ENCODE measurements around the gene CCS. TPM values are rescaled to one million over a fixed set of nuclear protein-coding genes. Genes with fewer than 3 reads are reported as not detected.
A peak's percentile ranks its signal among the peaks of the same experiment; 100 is the strongest.
"Not testable (repeated sequence)": the region's sequence is repeated elsewhere in the genome, so short reads cannot be mapped to it uniquely, and the experiment has no call there.

CCS gene
- total RNA-seq, 1 donor: 28.3 TPM

DNA sequence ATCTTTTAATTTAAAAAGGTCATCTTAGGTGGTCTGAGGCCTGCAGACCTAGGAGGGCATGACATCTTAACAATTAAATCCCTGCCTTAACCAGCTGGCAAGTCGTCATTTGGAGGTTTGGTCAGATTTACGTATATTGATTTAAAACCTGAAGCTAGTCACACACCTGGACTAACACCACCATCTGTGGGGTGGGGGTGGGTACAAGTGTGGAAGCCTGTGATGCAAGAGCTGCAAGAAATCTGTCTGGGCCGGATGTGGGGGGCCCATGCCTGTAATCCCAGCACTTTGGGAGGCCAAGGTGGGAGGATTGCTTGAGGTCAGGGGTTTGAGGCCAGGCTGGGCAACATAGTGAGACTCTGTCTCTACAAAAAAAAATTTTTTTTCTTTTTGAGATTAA is 11.7 kb upstream of the CCS start:
- no peak for DNase-seq (ENCODE audit: low read depth)
- H3K4me3 ChIP-seq (ENCODE audit: low read depth, low read length): no peak overlapping the region
- TF ChIP-seq, protein P1, sequence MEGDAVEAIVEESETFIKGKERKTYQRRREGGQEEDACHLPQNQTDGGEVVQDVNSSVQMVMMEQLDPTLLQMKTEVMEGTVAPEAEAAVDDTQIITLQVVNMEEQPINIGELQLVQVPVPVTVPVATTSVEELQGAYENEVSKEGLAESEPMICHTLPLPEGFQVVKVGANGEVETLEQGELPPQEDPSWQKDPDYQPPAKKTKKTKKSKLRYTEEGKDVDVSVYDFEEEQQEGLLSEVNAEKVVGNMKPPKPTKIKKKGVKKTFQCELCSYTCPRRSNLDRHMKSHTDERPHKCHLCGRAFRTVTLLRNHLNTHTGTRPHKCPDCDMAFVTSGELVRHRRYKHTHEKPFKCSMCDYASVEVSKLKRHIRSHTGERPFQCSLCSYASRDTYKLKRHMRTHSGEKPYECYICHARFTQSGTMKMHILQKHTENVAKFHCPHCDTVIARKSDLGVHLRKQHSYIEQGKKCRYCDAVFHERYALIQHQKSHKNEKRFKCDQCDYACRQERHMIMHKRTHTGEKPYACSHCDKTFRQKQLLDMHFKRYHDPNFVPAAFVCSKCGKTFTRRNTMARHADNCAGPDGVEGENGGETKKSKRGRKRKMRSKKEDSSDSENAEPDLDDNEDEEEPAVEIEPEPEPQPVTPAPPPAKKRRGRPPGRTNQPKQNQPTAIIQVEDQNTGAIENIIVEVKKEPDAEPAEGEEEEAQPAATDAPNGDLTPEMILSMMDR (IDR thresholded peaks at IDR 0.05; ENCODE audit: insufficient read depth, low read length): no peak

DNA sequence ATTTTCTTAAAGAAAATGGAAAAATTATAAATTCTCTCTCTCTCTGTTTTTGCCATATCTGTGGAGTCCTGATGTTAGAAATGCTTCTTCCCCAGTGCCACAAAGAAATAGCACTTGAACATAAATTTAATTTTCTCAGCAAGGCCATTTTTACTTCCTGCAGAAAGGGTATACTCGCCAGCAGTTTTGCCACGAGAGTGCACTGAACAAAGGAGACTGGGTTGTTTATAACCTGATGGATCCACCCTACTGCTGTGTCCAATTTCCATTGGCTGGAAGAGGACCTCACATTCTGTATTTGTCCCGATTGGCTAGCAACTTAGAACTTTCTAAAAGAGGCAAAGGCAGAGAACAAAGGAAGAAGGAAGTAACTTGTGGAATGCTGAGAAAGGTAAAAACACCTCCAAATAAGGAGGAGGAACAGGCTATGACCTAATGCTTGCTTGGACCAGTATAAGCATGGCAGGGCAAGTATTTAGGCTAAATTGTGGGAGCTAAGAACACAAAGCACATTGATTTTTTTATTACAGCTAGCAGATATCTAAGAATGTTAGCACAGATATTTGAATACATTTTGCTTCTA is 10.3 kb upstream of the CCS start:
- not testable (repeated sequence) for H3K4me3 ChIP-seq (ENCODE audit: low read depth, low read length); DNase-seq (ENCODE audit: low read depth)

DNA sequence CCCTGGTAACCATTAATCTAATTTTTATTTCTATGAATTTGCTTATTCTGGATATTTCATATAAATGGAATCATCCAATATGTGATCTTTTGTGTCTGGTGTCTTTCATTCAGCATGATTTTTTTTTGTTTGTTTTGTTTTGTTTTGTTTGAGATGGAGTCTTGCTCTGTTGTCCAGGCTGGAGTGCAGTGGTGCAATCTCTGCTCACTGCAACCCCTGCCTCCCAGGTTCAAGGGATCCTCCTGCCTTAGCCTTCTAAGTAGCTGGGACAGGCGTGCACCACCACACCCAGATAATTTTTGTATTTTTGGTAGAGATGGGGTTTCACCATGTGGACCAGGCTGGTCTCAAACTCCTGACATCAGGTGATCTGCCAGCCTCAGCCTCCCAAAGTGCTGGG is 7.5 kb upstream of the CCS start:
- H3K4me3 ChIP-seq (ENCODE audit: low read depth, low read length); DNase-seq (ENCODE audit: low read depth): not testable (repeated sequence)

DNA sequence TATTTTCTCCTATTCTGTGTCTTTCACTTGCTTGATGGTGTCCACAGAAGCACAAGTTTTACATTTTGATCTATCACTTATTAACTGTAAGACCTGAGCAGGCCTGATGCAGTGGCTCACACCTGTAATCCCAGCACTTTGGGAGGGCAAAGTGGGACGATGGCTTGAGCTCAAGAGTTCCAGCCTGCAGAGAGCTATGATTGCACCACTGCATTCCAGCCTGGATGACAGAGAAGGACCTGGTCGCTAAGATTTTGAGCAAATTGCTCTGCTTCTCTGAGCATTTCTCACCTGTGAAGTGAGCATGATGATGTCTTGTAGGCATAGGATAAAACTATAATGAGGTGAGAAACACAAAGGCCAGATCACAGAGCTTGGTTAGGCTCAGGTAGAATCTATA is 6.8 kb upstream of the CCS start:
- TF ChIP-seq, protein P1 (IDR thresholded peaks at IDR 0.05; ENCODE audit: insufficient read depth, low read length): no peak
- H3K4me3 ChIP-seq (ENCODE audit: low read depth, low read length): no peak overlapping the region
- no peak for DNase-seq (ENCODE audit: low read depth)

DNA sequence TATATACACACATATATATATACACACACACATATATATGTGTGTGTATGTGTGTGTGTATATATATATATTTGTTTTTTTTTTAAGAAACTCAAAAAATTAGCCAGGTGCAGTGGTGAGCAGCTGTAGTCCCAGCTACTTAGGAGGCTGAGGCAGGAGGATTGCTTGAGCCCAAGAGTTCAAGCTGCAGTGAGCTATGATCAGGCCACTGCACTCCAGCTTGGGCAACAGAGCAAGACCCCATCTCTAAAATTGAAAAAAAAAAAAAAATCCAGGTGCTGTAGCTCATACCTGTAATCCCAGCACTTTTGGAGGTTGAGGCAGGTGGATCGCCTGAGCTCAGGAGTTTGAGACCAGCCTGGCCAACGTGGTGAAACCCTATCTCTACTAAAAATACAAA is 3.7 kb upstream of the CCS start:
- DNase-seq (ENCODE audit: low read depth): not testable (repeated sequence)

DNA sequence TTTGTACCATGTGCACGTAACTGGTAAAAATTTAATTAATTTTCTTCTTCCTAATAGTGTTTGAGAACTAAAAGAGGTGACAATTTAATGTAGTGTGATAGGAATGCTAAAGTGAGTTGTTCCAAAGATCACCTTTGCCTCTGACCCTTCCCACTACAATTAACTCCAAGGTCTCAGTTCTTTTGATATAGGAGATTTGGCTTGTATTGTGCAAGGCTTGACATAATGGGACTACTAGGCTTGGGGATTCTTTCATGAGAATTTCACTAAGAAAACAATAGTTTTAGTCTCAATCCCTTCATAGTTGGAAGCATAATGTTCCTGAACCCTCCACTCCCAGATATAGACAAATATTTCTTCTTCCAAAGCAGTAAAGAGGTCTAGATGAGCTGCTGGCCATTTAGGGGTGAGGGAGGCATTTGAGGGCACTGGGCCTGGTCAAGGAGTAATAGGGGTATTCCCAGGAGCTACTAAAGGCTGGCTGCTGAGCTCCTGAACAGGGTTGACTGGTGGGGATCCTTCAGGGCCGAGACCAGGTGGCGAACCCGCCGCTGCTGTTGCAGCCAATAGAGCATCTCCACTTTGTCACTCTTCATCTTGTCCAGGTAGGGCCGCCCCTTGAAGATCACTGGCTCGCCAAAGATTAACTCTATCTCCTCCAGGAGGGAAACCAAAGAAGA is 2.8 kb upstream of the CCS start:
- no peak overlapping the region for H3K4me3 ChIP-seq (ENCODE audit: low read depth, low read length)
- no peak for DNase-seq (ENCODE audit: low read depth)
- TF ChIP-seq, protein P1 (IDR thresholded peaks at IDR 0.05; ENCODE audit: insufficient read depth, low read length): no peak

More for the DNA sequence above, 3.7 kb upstream of the CCS start:
- not testable (repeated sequence) for H3K4me3 ChIP-seq (ENCODE audit: low read depth, low read length)

DNA sequence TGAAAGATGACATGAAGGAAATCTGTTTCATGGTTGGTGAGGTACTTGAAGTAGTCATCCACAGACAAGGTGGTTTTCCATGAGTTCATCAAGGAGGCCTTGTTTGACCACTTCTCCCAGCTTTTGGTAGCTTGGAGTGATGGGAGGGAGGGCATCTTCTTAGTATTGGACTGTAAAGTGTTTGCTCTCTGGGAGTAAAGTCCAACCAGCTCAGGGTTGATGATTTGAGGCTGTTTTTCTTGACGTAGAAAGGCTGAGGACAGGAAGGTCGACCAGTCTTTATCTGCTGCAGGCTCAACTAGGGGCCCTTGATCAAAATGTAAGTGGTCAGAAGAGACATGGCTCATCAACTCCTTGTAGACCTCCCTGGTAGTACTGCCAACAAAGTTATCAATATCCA is 1.8 kb upstream of the CCS start:
- TF ChIP-seq, protein P1 (IDR thresholded peaks at IDR 0.05; ENCODE audit: insufficient read depth, low read length): no peak
- no peak for DNase-seq (ENCODE audit: low read depth)
- H3K4me3 ChIP-seq (ENCODE audit: low read depth, low read length): no peak overlapping the region

DNA sequence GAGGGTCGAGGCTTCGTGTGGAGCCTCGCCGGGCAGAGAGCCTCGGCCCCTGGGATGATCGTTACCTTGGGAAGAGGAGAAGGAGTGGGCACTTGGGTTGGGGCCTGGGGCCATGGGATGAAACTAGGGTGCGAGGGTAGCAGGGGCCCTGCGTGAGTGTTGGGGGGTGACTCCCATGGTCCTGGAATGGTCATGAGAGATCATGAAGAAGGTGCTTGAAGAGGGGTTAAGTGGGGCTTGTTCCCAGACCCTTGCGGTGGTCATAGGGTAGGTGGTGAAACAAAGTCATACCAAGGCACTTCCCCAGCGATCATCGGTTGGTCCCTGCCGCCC is 284 bp downstream of the CCS start:
- TF ChIP-seq, protein P1 (IDR thresholded peaks at IDR 0.05; ENCODE audit: insufficient read depth, low read length): no peak
- DNase-seq (ENCODE audit: low read depth): no peak
- H3K4me3 ChIP-seq (ENCODE audit: low read depth, low read length): peak overlapping the region; percentile 84
